ENCODE results near the gene ZNF593OS.

ZNF593OS gene

GRCh38 chr1:26158908-26159742 is 12.5 kb downstream of the ZNF593OS start, which contains the start of gene FAM110D:
TSS of gene FAM110D (plus strand) at chr1:26159079. CDS start at chr1:26161292, 2,213 bp downstream.
- DNase-seq = no peak

DNA sequence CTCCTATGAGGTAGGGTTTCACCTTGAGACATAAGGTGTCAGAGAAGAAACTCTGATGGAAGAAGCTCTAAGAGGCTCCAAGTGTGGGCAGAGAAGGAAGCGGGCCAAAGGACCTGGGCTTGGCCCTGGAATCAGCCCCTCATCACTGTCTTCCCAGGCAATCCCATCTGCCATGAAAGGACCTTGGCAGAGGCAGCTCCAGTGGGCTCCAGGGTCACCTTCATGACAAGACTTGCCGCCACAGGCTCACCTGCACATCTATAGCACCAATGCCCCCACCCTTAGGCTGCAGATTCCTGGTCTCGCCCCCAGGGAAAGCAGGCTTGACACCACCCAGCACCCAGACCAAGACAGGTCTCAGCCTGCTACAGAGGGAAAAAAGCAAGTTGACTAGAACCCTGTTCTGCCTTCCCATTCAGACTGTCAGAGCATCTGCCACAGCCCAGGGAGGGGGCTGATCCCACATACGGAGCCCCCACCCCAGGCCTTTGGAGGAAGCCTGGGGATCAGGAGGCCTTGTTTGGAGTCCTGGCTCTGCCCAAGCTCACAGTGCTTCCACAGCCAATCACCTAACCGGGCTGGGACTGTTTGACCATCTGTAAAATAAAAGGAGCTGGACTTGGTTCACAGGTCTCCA is 13.2 kb downstream of the ZNF593OS start:
- DNase-seq = no peak

- no peak for DNase-seq
Observed at GRCh38 chr1:26156285-26157038, 15.2 kb downstream of the ZNF593OS start.

DNA sequence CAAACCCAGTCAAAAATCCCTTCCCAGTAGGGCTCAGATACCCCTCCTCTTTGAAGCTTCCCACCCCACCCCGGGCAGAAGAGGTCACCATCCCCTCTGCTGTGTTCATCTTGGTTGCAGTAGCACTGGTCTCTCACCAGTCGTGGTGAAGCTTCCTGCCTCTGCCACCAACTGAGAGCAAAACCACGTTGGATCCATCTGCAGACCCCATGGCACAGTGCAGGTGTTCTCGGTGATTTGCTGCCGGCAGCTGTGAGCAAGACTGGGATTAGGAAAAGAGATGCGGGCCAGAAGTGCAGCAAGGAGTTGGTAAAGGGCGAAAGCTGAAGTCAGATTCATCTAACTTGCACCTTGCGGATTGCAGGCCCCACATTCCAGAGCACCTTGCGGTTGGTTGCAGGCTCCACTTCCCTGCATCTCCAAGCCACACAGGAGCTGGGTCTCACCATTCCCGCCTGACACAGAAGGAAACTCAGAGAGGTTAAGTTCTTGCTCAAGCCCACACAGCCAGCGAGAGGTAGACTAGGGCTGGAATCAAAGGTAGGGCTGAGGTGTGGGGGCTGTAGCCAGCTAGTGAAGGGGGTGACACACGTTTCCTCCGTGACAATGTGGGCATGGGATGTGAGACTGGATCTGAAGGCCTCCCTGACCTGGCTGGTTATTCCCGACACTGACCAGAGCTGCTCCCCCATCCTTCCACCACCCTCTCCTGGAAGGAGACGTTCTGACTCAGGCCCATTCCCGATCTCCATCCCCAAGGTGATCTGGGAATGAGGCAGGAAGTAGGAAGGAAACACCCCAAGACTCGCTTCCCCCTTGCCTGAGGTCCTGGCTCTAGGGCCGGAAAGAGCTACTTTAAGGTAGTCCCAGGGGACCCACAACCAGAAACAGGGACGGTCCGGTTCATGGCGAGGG is 16.0 kb downstream of the ZNF593OS start:
- DNase-seq = no peak

DNA sequence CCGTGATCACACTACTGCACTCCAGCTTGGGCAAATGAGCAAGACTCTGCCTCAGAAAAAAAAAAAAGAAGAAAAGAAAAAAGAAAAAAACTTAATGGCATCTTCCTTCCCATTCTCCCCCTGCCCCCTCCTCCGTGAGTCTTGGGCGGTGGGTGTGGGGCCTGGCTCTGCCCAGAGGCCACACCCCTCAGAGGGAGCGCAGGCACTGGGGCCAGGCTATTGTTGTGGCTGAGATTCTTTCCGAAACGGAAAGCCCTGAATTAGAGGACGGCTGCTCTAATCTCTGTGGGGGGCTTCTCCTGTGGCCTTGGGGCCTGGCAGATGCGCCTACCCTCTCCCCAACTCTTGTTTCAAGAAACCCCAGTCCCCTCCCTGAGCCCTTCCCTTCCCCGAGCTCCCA is 16.9 kb downstream of the ZNF593OS start:
- no peak for DNase-seq

DNA sequence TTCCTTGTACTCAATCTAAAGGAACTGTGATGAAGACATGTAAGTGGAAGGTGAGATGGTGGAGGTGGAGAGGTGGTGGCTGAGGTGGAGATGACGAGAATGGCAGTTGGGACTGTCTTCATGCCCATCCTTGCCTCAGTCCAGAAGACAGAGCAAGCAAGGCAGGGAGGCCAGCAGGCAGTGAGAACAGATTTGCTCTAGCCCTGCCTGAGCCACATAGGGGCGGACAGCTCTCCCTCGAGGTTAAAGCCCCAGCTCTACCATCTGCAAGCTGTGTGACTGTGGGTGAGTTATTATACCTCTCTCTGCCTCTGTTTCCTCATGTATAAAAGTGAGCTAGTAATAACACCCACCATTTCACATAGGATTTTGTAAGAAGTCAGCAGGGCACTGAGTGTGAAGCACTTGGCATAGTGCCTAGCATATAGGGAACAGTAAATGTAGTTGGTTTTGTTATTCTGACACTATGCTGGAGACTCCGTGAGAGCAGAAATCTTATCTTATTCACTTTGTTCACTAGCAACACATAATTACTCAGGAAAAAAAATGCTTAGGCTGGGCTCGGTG is 17.6 kb downstream of the ZNF593OS start:
- DNase-seq = no peak

DNA sequence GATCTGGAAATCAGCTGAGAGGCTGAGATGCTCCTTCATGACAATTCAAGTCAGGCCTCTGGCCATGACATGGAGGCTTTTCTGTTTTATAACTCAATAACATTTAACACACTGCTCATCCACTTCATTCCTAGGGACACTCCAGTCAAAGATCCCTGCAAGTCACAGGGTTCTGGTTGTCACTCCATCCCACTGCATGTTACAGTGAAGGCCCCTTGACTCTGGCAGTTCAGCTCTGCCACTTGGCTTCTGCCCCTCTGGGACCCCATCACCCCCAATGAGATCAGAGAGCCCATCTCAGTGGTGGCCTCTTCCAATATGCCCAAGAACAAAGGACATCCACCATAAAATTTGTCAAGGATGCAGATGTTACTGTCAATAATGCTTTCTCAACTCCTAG is 22.7 kb downstream of the ZNF593OS start:
- DNase-seq = peak; percentile 5 to 7

- peak in 1 of 2 experiments; percentile 6 for DNase-seq
Observed at GRCh38 chr1:26145960-26146294, 25.7 kb downstream of the ZNF593OS start.

GRCh38 chr1:26145041-26145959 is 26.3 kb downstream of the ZNF593OS start:
- peak; percentile 80 to 84 for DNase-seq

DNA sequence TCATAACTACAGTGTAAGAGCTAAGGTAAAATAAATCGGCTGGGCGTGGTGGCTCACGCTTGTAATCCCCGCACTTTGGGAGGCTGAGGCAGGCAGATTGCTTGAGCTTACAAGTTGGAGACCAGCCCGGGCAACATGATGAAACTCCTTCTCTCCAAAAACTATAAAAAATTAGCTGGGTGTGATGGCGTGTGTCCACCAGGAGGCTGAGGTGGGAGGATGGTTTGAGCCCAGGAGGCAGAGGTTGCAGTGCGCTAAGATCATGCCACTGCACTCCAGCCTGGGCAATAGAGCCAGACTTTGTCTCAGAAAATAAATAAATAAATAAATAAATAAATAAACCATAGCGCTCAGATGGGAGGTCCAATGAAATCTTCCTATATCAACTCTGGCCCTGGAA is 29.5 kb downstream of the ZNF593OS start:
- peak; percentile 11 for DNase-seq

DNA sequence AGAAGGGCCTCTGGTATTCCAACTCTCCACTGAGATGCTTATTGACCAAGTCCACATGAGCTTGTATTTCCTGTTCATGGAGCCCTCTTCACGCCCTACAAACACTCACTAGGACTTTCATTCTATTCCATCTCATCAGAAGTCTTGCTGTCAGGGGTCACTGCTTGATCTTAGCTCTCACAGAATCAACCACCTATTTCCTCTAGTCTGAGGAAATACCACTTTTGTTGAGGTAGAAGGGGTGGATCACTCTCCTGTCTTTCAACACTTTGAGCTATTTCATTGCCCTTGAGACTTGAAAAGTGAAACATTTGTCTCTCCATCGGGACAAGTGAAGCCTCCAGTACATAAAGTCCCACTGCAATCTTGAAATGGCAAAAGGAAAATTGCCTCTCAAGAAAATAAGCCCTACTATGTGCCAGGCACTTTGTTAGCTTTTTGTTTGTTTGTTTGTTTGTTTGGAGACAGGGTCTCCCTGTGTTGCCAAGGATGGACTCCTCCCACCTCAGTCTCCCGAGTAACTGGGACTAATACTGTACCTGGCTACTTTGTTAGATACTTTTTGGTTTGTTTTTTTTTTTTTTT is 32.6 kb downstream of the ZNF593OS start:
- peak in 1 of 2 experiments; percentile 4 for DNase-seq

GRCh38 chr1:26134466-26134865 is 37.2 kb downstream of the ZNF593OS start:
- peak in 1 of 2 experiments; percentile 1 for DNase-seq

DNA sequence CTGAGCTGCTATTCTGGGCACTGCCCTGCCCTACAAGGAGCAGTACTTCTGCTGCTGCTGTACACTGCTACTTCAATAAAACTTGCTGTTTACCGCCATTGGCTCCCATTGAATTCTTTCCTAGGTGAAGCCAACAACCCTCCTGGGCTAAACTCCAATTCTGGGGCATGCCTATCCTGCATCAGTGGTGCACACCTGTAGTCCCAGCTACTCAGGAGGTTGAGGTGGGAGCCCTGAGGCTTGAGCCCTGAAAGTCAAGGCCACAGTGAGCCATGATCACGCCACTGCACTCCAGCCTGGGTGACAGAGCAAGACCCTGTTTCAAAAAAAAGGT is 38.8 kb downstream of the ZNF593OS start:
- DNase-seq = peak in 1 of 2 experiments; percentile 10

DNA sequence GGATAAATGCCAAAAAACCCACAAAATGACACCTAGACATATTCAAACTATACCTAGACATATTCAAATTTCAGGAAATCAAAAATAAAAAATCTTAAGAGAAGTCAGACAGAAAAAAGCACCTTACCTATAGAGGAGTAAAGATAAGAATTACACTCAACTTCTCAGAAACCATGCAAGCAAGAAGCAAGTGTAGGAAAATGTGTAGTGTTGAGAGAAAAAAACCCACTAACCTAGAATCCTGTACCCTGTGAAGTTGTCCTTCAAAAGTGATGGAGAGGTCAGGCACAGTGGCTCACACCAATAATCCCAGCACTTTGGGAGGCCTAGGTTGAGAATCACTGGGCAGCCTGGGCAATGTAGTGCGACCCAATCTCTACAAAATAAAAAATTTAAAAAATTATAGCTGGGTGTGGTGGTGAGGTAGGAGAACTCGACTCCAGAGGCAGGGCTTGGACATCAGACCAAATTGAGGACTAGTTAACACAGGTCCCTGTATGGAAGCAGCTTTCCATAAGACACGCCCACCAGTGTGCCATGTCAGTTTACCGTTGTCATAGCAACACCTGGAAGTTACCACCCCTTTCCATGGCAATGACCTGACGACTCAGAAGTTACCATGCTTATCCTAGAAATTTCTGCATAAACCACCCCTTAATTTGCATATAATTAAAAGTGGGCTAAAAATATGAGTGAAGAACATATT is 39.4 kb downstream of the ZNF593OS start:
- DNase-seq = peak in 1 of 2 experiments; percentile 1

DNA sequence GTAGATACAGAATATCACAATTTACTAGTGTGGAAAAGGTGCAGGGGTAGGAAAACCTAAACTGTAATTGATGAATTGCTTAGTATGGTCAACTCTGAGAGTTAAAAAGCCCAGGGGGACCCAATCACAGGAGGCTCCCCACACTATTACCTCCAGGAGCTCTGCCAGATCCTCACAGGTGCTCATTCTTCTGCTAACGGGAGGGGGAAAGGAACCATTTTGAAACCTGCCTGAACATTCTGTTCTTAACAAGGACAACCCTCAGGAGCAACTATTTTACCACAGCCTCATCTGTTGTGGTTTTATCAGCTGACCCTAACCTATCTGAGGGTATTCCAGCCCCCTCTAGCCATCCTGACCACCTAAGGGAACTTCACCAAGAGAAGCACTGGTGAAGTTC is 40.9 kb downstream of the ZNF593OS start:
- no peak for DNase-seq

DNA sequence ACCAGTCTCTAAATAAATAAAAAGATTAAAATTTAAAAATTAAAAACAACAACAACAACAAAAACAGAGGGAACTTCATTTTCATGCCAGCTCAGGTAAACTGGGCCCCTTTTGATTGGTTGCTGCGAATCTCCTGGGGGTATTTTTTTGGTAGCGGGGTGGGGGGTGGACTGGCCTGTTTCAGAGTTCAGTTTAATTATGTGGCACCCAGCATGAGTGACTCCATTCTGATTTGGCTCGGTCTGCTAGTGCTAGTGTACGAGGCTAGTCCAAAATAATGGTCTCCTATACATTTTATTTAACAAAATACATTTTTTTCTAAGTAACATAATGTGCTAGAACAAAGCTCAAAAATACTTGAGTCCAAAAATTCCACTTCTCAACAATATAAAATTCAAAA is 41.9 kb downstream of the ZNF593OS start:
- DNase-seq = no peak

GRCh38 chr1:26127235-26128163 is 44.1 kb downstream of the ZNF593OS start:
- DNase-seq = peak; percentile 18 to 20

- DNase-seq = peak; percentile 21 to 28
Observed at GRCh38 chr1:26126321-26127084, 45.1 kb downstream of the ZNF593OS start.

All from activated T-cell treated with anti-CD3 and anti-CD28 coated beads, Interleukin-2, amount 50 U/mL, for 48 hours (primary cell).